HUES6 (cell line): ENCODE data around the gene PRG3.
"Not testable (repeated sequence)": the region's sequence is repeated elsewhere in the genome, so short reads cannot be mapped to it uniquely, and the experiment has no call there.

Experiments used
- H3K27ac ChIP-seq: 2 replicates; pipeline ENCODE4 v1.7.0; 2013; ENCODE audit warnings: low read depth, mild to moderate bottlenecking, low read length, inconsistent platforms
- H3K27me3 ChIP-seq: 2 replicates; pipeline ENCODE4 v1.6.1; 2013; ENCODE audit warnings: low read length; ENCODE audit not compliant: control insufficient read depth, insufficient read depth
- H3K36me3 ChIP-seq: 2 replicates; pipeline ENCODE4 v1.6.1; 2013; ENCODE audit warnings: low read length; ENCODE audit not compliant: control insufficient read depth, insufficient read depth
- H3K4me1 ChIP-seq: 2 replicates; pipeline ENCODE4 v1.6.1; 2013; ENCODE audit warnings: low read length; ENCODE audit not compliant: control insufficient read depth, insufficient read depth
- H3K4me3 ChIP-seq: 2 replicates; pipeline ENCODE4 v1.5.1; 2013; ENCODE audit warnings: low read depth, low read length
- H3K9ac ChIP-seq: one replicate; pipeline ENCODE4 v1.6.1; 2013; ENCODE audit warnings: mild to moderate bottlenecking, low read length
- H3K9me3 ChIP-seq: 2 replicates; pipeline ENCODE4 v1.6.1; 2013; ENCODE audit warnings: low read depth, low read length; ENCODE audit not compliant: control insufficient read depth, insufficient read depth

The PRG3 gene

GRCh38 chr11:57348052-57348451 lies 32.9 kb downstream of the PRG3 start:
- Histone ChIP-seq H3K27ac (no peak overlapping the region), H3K9me3 (no peaks in the 10 kb centered on the region), H3K4me3 (no peak overlapping the region), H3K36me3 (no peaks in the 10 kb centered on the region), H3K9ac (no peak overlapping the region), H3K27me3 (0 out of 2 replicates have a peak, but pooled peaks cover 13% of the 10 kb centered on the region), H3K4me1 (peaks cover 24% of the 10 kb centered on the region)

- Histone ChIP-seq H3K36me3 (no peaks in the 10 kb centered on the region), H3K27ac (no peak overlapping the region)
These were observed 33.6 kb downstream of the PRG3 start for GRCh38 chr11:57347336-57347735.

GRCh38 chr11:57345555-57346211 lies 35.3 kb downstream of the PRG3 start:
- Histone ChIP-seq H3K4me1 (peaks cover 27% of the 10 kb centered on the region), H3K27me3 (0 out of 2 replicates have a peak, but pooled peaks cover 13% of the 10 kb centered on the region), H3K9me3 (no peaks in the 10 kb centered on the region), H3K27ac (no peak overlapping the region), H3K36me3 (no peaks in the 10 kb centered on the region), H3K9ac (no peak overlapping the region), H3K4me3 (no peak overlapping the region)

More at GRCh38 chr11:57347336-57347735, 33.6 kb downstream of the PRG3 start:
- Histone ChIP-seq H3K4me3 (no peak overlapping the region), H3K4me1 (peaks cover 27% of the 10 kb centered on the region), H3K9me3 (no peaks in the 10 kb centered on the region), H3K9ac (no peak overlapping the region), H3K27me3 (0 out of 2 replicates have a peak, but pooled peaks cover 13% of the 10 kb centered on the region)

GRCh38 chr11:57344826-57345225 lies 36.1 kb downstream of the PRG3 start:
- Histone ChIP-seq H3K4me3 (no peak overlapping the region), H3K36me3 (no peaks in the 10 kb centered on the region), H3K4me1 (peaks cover 33% of the 10 kb centered on the region), H3K27me3 (peaks cover 13% of the 10 kb centered on the region; the same call in 1 of the 2 replicates), H3K9ac (no peak overlapping the region), H3K27ac (no peak overlapping the region), H3K9me3 (no peaks in the 10 kb centered on the region)

- no peak overlapping the region for H3K27ac ChIP-seq
- peaks cover 16% of the 10 kb centered on the region; the same call in 1 of the 2 replicates for H3K27me3 ChIP-seq
- no peak overlapping the region for H3K4me3 ChIP-seq
- H3K4me1 ChIP-seq = peaks cover 32% of the 10 kb centered on the region
- H3K9me3 ChIP-seq = no peaks in the 10 kb centered on the region
- no peaks in the 10 kb centered on the region for H3K36me3 ChIP-seq
- H3K9ac ChIP-seq = no peak overlapping the region
These were observed 37.1 kb downstream of the PRG3 start for GRCh38 chr11:57343825-57344224.

GRCh38 chr11:57342702-57343101 lies 38.2 kb downstream of the PRG3 start:
- Histone ChIP-seq H3K27ac (no peak overlapping the region), H3K9ac (no peak overlapping the region), H3K4me3 (no peak overlapping the region), H3K9me3 (no peaks in the 10 kb centered on the region), H3K4me1 (peaks cover 39% of the 10 kb centered on the region), H3K27me3 (peaks cover 9% of the 10 kb centered on the region; the same call in 1 of the 2 replicates), H3K36me3 (no peaks in the 10 kb centered on the region)

- Histone ChIP-seq H3K9ac (no peak overlapping the region), H3K36me3 (no peaks in the 10 kb centered on the region)
These were observed 39.6 kb downstream of the PRG3 start for GRCh38 chr11:57341250-57341808.

GRCh38 chr11:57340039-57340615 lies 40.8 kb downstream of the PRG3 start:
- H3K27ac ChIP-seq = no peak overlapping the region
- H3K9me3 ChIP-seq = no peaks in the 10 kb centered on the region
- H3K4me1 ChIP-seq = peaks cover 38% of the 10 kb centered on the region
- H3K9ac ChIP-seq = no peak overlapping the region
- no peak overlapping the region for H3K4me3 ChIP-seq
- H3K27me3 ChIP-seq = peaks cover 4% of the 10 kb centered on the region; the same call in 1 of the 2 replicates
- no peaks in the 10 kb centered on the region for H3K36me3 ChIP-seq

More at GRCh38 chr11:57341250-57341808, 39.6 kb downstream of the PRG3 start:
- no peak overlapping the region for H3K27ac ChIP-seq
- peaks cover 39% of the 10 kb centered on the region for H3K4me1 ChIP-seq
- no peaks in the 10 kb centered on the region for H3K9me3 ChIP-seq
- no peak overlapping the region for H3K4me3 ChIP-seq
- H3K27me3 ChIP-seq = peaks cover 4% of the 10 kb centered on the region; the same call in 1 of the 2 replicates

GRCh38 chr11:57339328-57339727 lies 41.6 kb downstream of the PRG3 start:
- Histone ChIP-seq H3K4me1 (peaks cover 45% of the 10 kb centered on the region), H3K9me3 (no peaks in the 10 kb centered on the region), H3K36me3 (peaks cover 4% of the 10 kb centered on the region), H3K27me3 (peaks cover 4% of the 10 kb centered on the region; the same call in 1 of the 2 replicates), H3K4me3 (no peak overlapping the region), H3K9ac (no peak overlapping the region), H3K27ac (no peak overlapping the region)

GRCh38 chr11:57338142-57338541 lies 42.8 kb downstream of the PRG3 start, which contains the start of gene P2RX3:
P2RX3 (plus strand) TSS chr11:57338352; CDS start chr11:57338551, 199 bp downstream.
- Histone ChIP-seq H3K27me3 (peaks cover 4% of the 10 kb centered on the region; the same call in 1 of the 2 replicates), H3K4me3 (no peak within 1 kb of the TSS), H3K4me1 (peaks cover 37% of the 10 kb centered on the region), H3K36me3 (peaks cover 16% of the 10 kb centered on the region), H3K9ac (no peak within 1 kb of the TSS), H3K27ac (no peak within 1 kb of the TSS), H3K9me3 (no peaks in the 10 kb centered on the region)

GRCh38 chr11:57336856-57337255 lies 44.1 kb downstream of the PRG3 start:
- not testable (repeated sequence) for H3K4me3 ChIP-seq, H3K9ac ChIP-seq, H3K27ac ChIP-seq, H3K9me3 ChIP-seq, H3K27me3 ChIP-seq
- H3K4me1 ChIP-seq = peaks cover 32% of the 10 kb centered on the region
- H3K36me3 ChIP-seq = peaks cover 29% of the 10 kb centered on the region
